ENCODE measurements around the gene THSD4.

THSD4 gene

DNA sequence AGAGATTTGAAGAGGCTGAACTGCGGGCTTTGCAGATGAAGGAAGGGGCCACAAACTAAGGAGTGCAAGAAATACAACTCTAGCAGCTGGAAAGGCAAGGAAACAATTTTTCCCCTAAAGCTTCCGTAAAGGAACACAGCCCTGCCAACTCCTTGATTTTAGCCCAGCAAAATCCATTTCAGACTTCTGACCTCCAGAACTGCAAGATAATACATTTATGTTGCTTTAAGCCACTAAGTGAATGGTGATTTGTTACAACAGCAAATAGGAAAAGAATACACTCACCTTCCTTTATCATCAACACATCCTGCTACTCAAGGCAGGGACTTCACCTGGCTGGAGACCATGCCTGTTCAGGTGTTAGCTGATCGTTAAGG is 575.8 kb downstream of the THSD4 start:
- H2AFZ ChIP-seq (ENCODE audit: low read depth): no peak overlapping the region
- TF ChIP-seq, protein P1, sequence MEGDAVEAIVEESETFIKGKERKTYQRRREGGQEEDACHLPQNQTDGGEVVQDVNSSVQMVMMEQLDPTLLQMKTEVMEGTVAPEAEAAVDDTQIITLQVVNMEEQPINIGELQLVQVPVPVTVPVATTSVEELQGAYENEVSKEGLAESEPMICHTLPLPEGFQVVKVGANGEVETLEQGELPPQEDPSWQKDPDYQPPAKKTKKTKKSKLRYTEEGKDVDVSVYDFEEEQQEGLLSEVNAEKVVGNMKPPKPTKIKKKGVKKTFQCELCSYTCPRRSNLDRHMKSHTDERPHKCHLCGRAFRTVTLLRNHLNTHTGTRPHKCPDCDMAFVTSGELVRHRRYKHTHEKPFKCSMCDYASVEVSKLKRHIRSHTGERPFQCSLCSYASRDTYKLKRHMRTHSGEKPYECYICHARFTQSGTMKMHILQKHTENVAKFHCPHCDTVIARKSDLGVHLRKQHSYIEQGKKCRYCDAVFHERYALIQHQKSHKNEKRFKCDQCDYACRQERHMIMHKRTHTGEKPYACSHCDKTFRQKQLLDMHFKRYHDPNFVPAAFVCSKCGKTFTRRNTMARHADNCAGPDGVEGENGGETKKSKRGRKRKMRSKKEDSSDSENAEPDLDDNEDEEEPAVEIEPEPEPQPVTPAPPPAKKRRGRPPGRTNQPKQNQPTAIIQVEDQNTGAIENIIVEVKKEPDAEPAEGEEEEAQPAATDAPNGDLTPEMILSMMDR (conservative IDR thresholded peaks at IDR 0.05; ENCODE audit: low read depth, low read length): no peak

DNA sequence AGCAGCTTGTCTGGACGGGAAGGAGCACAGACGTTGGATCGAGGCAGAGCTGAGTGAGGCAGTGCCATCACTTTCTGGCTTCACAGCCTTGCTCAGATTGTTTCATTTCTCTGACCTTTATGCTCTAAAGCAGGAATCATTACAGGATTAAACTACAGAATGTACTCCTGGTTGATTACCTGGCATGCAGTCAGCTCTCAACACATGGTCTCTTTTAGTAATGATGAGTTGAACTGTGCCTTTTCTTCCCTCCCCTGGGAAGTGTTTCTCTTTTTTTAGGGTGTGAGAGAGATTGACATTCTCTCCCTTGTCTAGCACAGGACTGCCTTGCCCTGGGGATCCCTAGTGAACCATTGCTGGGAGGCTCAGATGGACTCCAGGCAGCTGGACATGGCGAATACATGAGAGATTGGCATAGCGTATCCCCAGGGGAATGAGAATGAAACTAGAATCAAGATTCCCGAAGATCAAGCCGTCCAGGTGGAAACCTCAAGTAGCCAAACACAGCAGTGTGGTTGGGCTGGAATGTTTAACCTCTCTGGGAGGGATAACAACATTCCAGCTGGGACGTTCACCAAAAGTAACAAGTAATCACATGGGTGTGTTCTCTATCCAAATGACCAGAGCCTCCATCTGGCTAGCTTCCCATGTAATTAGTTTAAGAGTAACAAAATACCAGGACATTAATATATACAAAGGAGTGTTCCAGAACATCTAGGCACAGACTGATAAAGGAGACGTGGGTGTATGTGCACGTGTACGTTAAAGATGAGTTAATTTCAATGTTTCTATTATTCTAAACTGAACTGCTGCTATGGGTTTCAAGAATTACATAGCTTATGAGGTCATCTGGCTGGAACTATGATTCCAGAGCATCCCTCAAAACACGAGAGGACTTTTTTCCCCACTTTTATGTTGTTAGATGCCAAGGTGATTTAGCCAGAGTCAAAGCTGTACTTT is 576.5 kb downstream of the THSD4 start:
- no peaks in the 10 kb centered on the region for H3K4me1 ChIP-seq (ENCODE audit: low read depth, poor library complexity, severe bottlenecking)
- H4K20me1 ChIP-seq (ENCODE audit: insufficient read depth): no peaks in the 10 kb centered on the region
- H3K27me3 ChIP-seq (ENCODE audit: insufficient read depth, low read depth): no peaks in the 10 kb centered on the region
- H3K4me3 ChIP-seq (IDR thresholded peaks at IDR 0.05; ENCODE audit: insufficient read depth, low read depth, low read length): no peak overlapping the region
- no peak overlapping the region for H3K9ac ChIP-seq
- no peak overlapping the region for H3K4me2 ChIP-seq
- no peak overlapping the region for H2AFZ ChIP-seq (ENCODE audit: low read depth)
- TF ChIP-seq, protein P1 (conservative IDR thresholded peaks at IDR 0.05; ENCODE audit: low read depth, low read length): no peak
- H3K27ac ChIP-seq: no peak overlapping the region
- no peaks in the 10 kb centered on the region for H3K36me3 ChIP-seq (ENCODE audit: insufficient read depth)
- no peaks in the 10 kb centered on the region for H3K79me2 ChIP-seq (ENCODE audit: insufficient read depth, low read depth)

More for the DNA sequence above, 575.8 kb downstream of the THSD4 start:
- no peak overlapping the region for H3K4me2 ChIP-seq
- no peaks in the 10 kb centered on the region for H3K4me1 ChIP-seq (ENCODE audit: low read depth, poor library complexity, severe bottlenecking)
- H3K27me3 ChIP-seq (ENCODE audit: insufficient read depth, low read depth): no peaks in the 10 kb centered on the region
- H3K36me3 ChIP-seq (ENCODE audit: insufficient read depth): no peaks in the 10 kb centered on the region
- H3K27ac ChIP-seq: no peak overlapping the region
- no peaks in the 10 kb centered on the region for H3K79me2 ChIP-seq (ENCODE audit: insufficient read depth, low read depth)
- no peak overlapping the region for H3K9ac ChIP-seq
- no peak overlapping the region for H3K4me3 ChIP-seq (IDR thresholded peaks at IDR 0.05; ENCODE audit: insufficient read depth, low read depth, low read length)
- H4K20me1 ChIP-seq (ENCODE audit: insufficient read depth): no peaks in the 10 kb centered on the region

GRCh38 chr15:71697236-71697635 is 582.0 kb downstream of the THSD4 start:
- H3K36me3 ChIP-seq (ENCODE audit: insufficient read depth): no peaks in the 10 kb centered on the region
- H3K4me1 ChIP-seq (ENCODE audit: low read depth, poor library complexity, severe bottlenecking): no peaks in the 10 kb centered on the region
- no peak overlapping the region for H3K4me2 ChIP-seq
- H3K4me3 ChIP-seq (IDR thresholded peaks at IDR 0.05; ENCODE audit: insufficient read depth, low read depth, low read length): no peak overlapping the region
- no peaks in the 10 kb centered on the region for H3K79me2 ChIP-seq (ENCODE audit: insufficient read depth, low read depth)
- no peak overlapping the region for H3K9ac ChIP-seq
- no peaks in the 10 kb centered on the region for H4K20me1 ChIP-seq (ENCODE audit: insufficient read depth)
- no peak overlapping the region for H2AFZ ChIP-seq (ENCODE audit: low read depth)
- TF ChIP-seq, protein P1 (conservative IDR thresholded peaks at IDR 0.05; ENCODE audit: low read depth, low read length): no peak
- H3K27me3 ChIP-seq (ENCODE audit: insufficient read depth, low read depth): no peaks in the 10 kb centered on the region
- H3K27ac ChIP-seq: no peak overlapping the region

- no peaks in the 10 kb centered on the region for H3K79me2 ChIP-seq (ENCODE audit: insufficient read depth, low read depth)
- TF ChIP-seq, protein P1 (conservative IDR thresholded peaks at IDR 0.05; ENCODE audit: low read depth, low read length): no peak
- no peaks in the 10 kb centered on the region for H3K36me3 ChIP-seq (ENCODE audit: insufficient read depth)
- no peaks in the 10 kb centered on the region for H4K20me1 ChIP-seq (ENCODE audit: insufficient read depth)
- H3K4me1 ChIP-seq (ENCODE audit: low read depth, poor library complexity, severe bottlenecking): no peaks in the 10 kb centered on the region
- no peak overlapping the region for H2AFZ ChIP-seq (ENCODE audit: low read depth)
- H3K9ac ChIP-seq: no peak overlapping the region
- no peak overlapping the region for H3K4me3 ChIP-seq (IDR thresholded peaks at IDR 0.05; ENCODE audit: insufficient read depth, low read depth, low read length)
- H3K27me3 ChIP-seq (ENCODE audit: insufficient read depth, low read depth): no peaks in the 10 kb centered on the region
- H3K4me2 ChIP-seq: no peak overlapping the region
- no peak overlapping the region for H3K27ac ChIP-seq
Measured at GRCh38 chr15:71698030-71698429, 582.8 kb downstream of the THSD4 start.
